Naive B cell (primary cell): ENCODE measurements around the gene MRTFB. TPM values are rescaled to one million over a fixed set of nuclear protein-coding genes. Genes with fewer than 3 reads are reported as not detected.

ENCODE experiments used
- ATAC-seq, 2 donors: fragments of 150-1000 bp; cut with Tn5 transposase; 2 replicates each; pipeline ENCODE4 v1.10.0; 2021; ENCODE audit warnings: low read depth in 2 of 2, mild to moderate bottlenecking in 2 of 2, moderate library complexity in 2 of 2
- DNase-seq: peaks from one replicate; pipeline ENCODE4 v3.0.0; 2022
- H3K27ac Mint-ChIP-seq, 6 donors: one replicate each; pipeline ENCODE4 v1.8.0; 2020 to 2022; ENCODE audit warnings: mild to moderate bottlenecking in 6 of 6, mixed read lengths in 6 of 6, moderate library complexity in 5 of 6, inconsistent platforms in 2 of 6
- H3K27me3 Mint-ChIP-seq, 3 donors: one replicate each; pipeline ENCODE4 v1.8.0; 2021 to 2022; ENCODE audit warnings: mixed read lengths in 3 of 3, mild to moderate bottlenecking in 1 of 3
- H3K36me3 Mint-ChIP-seq, 2 donors: one replicate each; pipeline ENCODE4 v1.8.0; 2020 to 2022; ENCODE audit warnings: mixed read lengths in 2 of 2, inconsistent platforms in 1 of 2, mild to moderate bottlenecking in 1 of 2
- H3K4me1 Mint-ChIP-seq, 3 donors: one replicate each; pipeline ENCODE4 v1.8.0; 2020 to 2022; ENCODE audit warnings: mixed read lengths in 3 of 3, inconsistent platforms in 1 of 3, mild to moderate bottlenecking in 1 of 3, moderate library complexity in 1 of 3
- H3K4me3 Mint-ChIP-seq, 8 donors: one replicate each; pipeline ENCODE4 v1.8.0; 2020 to 2022; ENCODE audit warnings: mild to moderate bottlenecking in 8 of 8, mixed read lengths in 8 of 8, moderate library complexity in 8 of 8, inconsistent platforms in 2 of 8
- H3K9me3 Mint-ChIP-seq, 7 donors: one replicate each; pipeline ENCODE4 v1.8.0; 2020 to 2022; ENCODE audit warnings: mixed read lengths in 7 of 7, mild to moderate bottlenecking in 5 of 7, inconsistent platforms in 2 of 7, moderate library complexity in 1 of 7
- polyA plus RNA-seq, 6 donors: library from polyadenylated mRNA; unstranded; fragments of 300-500 nt; fragmentation: Illumina TruSeq; gene quantifications; one replicate each; pipeline ENCODE4 v1.2.3, GENCODE V29; 2021; ENCODE audit warnings: low read depth in 6 of 6

Gene MRTFB
- polyA plus RNA-seq, 6 donors from 2014 or later = 0.45 to 10.6 (median 8.2) TPM

- no peak for ATAC-seq
- Mint-ChIP-seq H3K4me1 (no peaks in the 10 kb centered on the region), H3K9me3 (no peaks in the 10 kb centered on the region), H3K27me3 (no peaks in the 10 kb centered on the region), H3K4me3 (no peak overlapping the region), H3K27ac (no peak overlapping the region), H3K36me3 (peaks cover 14 to 25% of the 10 kb centered on the region in 2 donors)
- no peak for DNase-seq
Observed at GRCh38 chr16:14251419-14251818, 180.3 kb downstream of the MRTFB start.

- DNase-seq = no peak
- H3K27me3 Mint-ChIP-seq = no peaks in the 10 kb centered on the region
- no peaks in the 10 kb centered on the region for H3K4me1 Mint-ChIP-seq
- no peak for ATAC-seq
- H3K4me3 Mint-ChIP-seq = no peak overlapping the region
- H3K9me3 Mint-ChIP-seq = no peaks in the 10 kb centered on the region
- no peak overlapping the region for H3K27ac Mint-ChIP-seq
- H3K36me3 Mint-ChIP-seq = peaks cover 18 to 19% of the 10 kb centered on the region in 2 donors
Observed at GRCh38 chr16:14252860-14253259, 181.7 kb downstream of the MRTFB start.

- no peak for ATAC-seq
- Mint-ChIP-seq H3K4me3 (peak overlapping the region in 1 of 8 donors; percentile 19), H3K4me1 (no peaks in the 10 kb centered on the region), H3K27me3 (no peaks in the 10 kb centered on the region), H3K27ac (no peak overlapping the region), H3K9me3 (no peaks in the 10 kb centered on the region), H3K36me3 (peaks cover 22 to 34% of the 10 kb centered on the region in 2 donors)
- no peak for DNase-seq
Observed at GRCh38 chr16:14263011-14263410, 191.9 kb downstream of the MRTFB start.

GRCh38 chr16:14263769-14264168 is 192.7 kb downstream of the MRTFB start:
- ATAC-seq = no peak
- Mint-ChIP-seq H3K27ac (no peak overlapping the region), H3K4me1 (no peaks in the 10 kb centered on the region), H3K36me3 (peaks cover 22 to 31% of the 10 kb centered on the region in 2 donors), H3K9me3 (peaks cover 0 to 6% (median 0%) of the 10 kb centered on the region in 7 donors), H3K27me3 (no peaks in the 10 kb centered on the region), H3K4me3 (no peak overlapping the region)
- DNase-seq = no peak

- H3K27me3 Mint-ChIP-seq = no peaks in the 10 kb centered on the region
- DNase-seq (no peak), ATAC-seq (no peak)
- no peak overlapping the region for H3K4me3 Mint-ChIP-seq
- peaks cover 0 to 12% (median 5%) of the 10 kb centered on the region in 7 donors for H3K9me3 Mint-ChIP-seq
- H3K4me1 Mint-ChIP-seq = no peaks in the 10 kb centered on the region
- H3K36me3 Mint-ChIP-seq = peaks cover 22 to 31% of the 10 kb centered on the region in 2 donors
- H3K27ac Mint-ChIP-seq = no peak overlapping the region
Observed at GRCh38 chr16:14264327-14264943, 193.3 kb downstream of the MRTFB start.

GRCh38 chr16:14268073-14268472 is 197.0 kb downstream of the MRTFB start:
- Mint-ChIP-seq H3K9me3 (peaks cover 4 to 30% (median 23%) of the 10 kb centered on the region in 7 donors), H3K4me1 (no peaks in the 10 kb centered on the region), H3K4me3 (no peak overlapping the region), H3K36me3 (peaks cover 19 to 20% of the 10 kb centered on the region in 2 donors), H3K27ac (no peak overlapping the region), H3K27me3 (no peaks in the 10 kb centered on the region)
- DNase-seq (no peak), ATAC-seq (no peak)

GRCh38 chr16:14275934-14276333 is 204.8 kb downstream of the MRTFB start:
- DNase-seq (no peak), ATAC-seq (no peak)
- Mint-ChIP-seq H3K9me3 (peaks cover 0 to 11% (median 6%) of the 10 kb centered on the region in 7 donors), H3K27ac (no peak overlapping the region), H3K4me3 (no peak overlapping the region), H3K27me3 (peaks cover 0 to 27% (median 13%) of the 10 kb centered on the region in 3 donors), H3K4me1 (no peaks in the 10 kb centered on the region), H3K36me3 (no peaks in the 10 kb centered on the region)

GRCh38 chr16:14278749-14279148 is 207.6 kb downstream of the MRTFB start:
- Mint-ChIP-seq H3K4me1 (no peaks in the 10 kb centered on the region), H3K4me3 (no peak overlapping the region), H3K36me3 (no peaks in the 10 kb centered on the region), H3K9me3 (peaks cover 0 to 4% (median 0%) of the 10 kb centered on the region in 7 donors), H3K27me3 (peaks cover 0 to 27% (median 13%) of the 10 kb centered on the region in 3 donors), H3K27ac (no peak overlapping the region)
- ATAC-seq (no peak), DNase-seq (no peak)

- Mint-ChIP-seq H3K9me3 (peaks cover 0 to 4% (median 0%) of the 10 kb centered on the region in 7 donors), H3K4me3 (peak overlapping the region in 1 of 8 donors; percentile 43), H3K36me3 (no peaks in the 10 kb centered on the region), H3K4me1 (peaks cover 7 to 14% (median 12%) of the 10 kb centered on the region in 3 donors), H3K27me3 (peaks cover 0 to 19% (median 13%) of the 10 kb centered on the region in 3 donors), H3K27ac (peak overlapping the region in 1 of 6 donors; percentile 51)
- ATAC-seq (no peak), DNase-seq (no peak)
Observed at GRCh38 chr16:14280541-14280940, 209.4 kb downstream of the MRTFB start.

- no peaks in the 10 kb centered on the region for H3K36me3 Mint-ChIP-seq
Observed at GRCh38 chr16:14283786-14284185, 212.7 kb downstream of the MRTFB start.

GRCh38 chr16:14284371-14284770 is 213.3 kb downstream of the MRTFB start:
- peak overlapping the region in 2 of 6 donors; percentile 96 to 97 for H3K27ac Mint-ChIP-seq
- no peak for DNase-seq
- H3K4me1 Mint-ChIP-seq = peaks cover 17 to 36% (median 34%) of the 10 kb centered on the region in 3 donors
- H3K27me3 Mint-ChIP-seq = peaks cover 0 to under 1% (median 0%) of the 10 kb centered on the region in 3 donors
- peak overlapping the region in 7 of 8 donors; percentile 44 to 95 (median 83) for H3K4me3 Mint-ChIP-seq
- peaks cover 0 to 6% of the 10 kb centered on the region in 2 donors for H3K36me3 Mint-ChIP-seq
- H3K9me3 Mint-ChIP-seq = peaks cover 4 to 19% (median 9%) of the 10 kb centered on the region in 7 donors
- ATAC-seq = no peak

More at GRCh38 chr16:14283786-14284185, 212.7 kb downstream of the MRTFB start:
- Mint-ChIP-seq H3K4me1 (peaks cover 17 to 35% (median 34%) of the 10 kb centered on the region in 3 donors), H3K27ac (no peak overlapping the region), H3K9me3 (peaks cover 0 to 13% (median 3%) of the 10 kb centered on the region in 7 donors), H3K4me3 (peak overlapping the region in 4 of 8 donors; percentile 34 to 94 (median 57)), H3K27me3 (peaks cover 0 to 6% (median 2%) of the 10 kb centered on the region in 3 donors)
- DNase-seq (no peak), ATAC-seq (no peak)

GRCh38 chr16:14284930-14285512 is 213.9 kb downstream of the MRTFB start:
- H3K4me1 Mint-ChIP-seq = peaks cover 17 to 36% (median 34%) of the 10 kb centered on the region in 3 donors
- H3K4me3 Mint-ChIP-seq = peak overlapping the region; percentile 83 to 96 (median 94)
- peaks cover 5 to 26% (median 15%) of the 10 kb centered on the region in 7 donors for H3K9me3 Mint-ChIP-seq
- DNase-seq = no peak
- H3K36me3 Mint-ChIP-seq = peaks cover 0 to 12% of the 10 kb centered on the region in 2 donors
- H3K27ac Mint-ChIP-seq = peak overlapping the region in 5 of 6 donors; percentile 82 to 99 (median 96)
- ATAC-seq = peak; percentile 47 to 49
- H3K27me3 Mint-ChIP-seq = no peaks in the 10 kb centered on the region

- H3K4me1 Mint-ChIP-seq = peaks cover 17 to 36% (median 34%) of the 10 kb centered on the region in 3 donors
- peak; percentile 94 for DNase-seq
- ATAC-seq = peak; percentile 81
- peak overlapping the region; percentile 57 to 99 (median 96) for H3K27ac Mint-ChIP-seq
- peaks cover 0 to 16% of the 10 kb centered on the region in 2 donors for H3K36me3 Mint-ChIP-seq
- H3K4me3 Mint-ChIP-seq = peak overlapping the region; percentile 83 to 96 (median 94)
- peaks cover 5 to 31% (median 18%) of the 10 kb centered on the region in 7 donors for H3K9me3 Mint-ChIP-seq
- H3K27me3 Mint-ChIP-seq = no peaks in the 10 kb centered on the region
Observed at GRCh38 chr16:14285513-14286367, 214.6 kb downstream of the MRTFB start.
